ENCODE measurements around the gene GPR83.
"Not testable (repeated sequence)": the region's sequence is repeated elsewhere in the genome, so short reads cannot be mapped to it uniquely, and the experiment has no call there.

Gene GPR83

GRCh38 chr11:94400839-94401772 lies at the start of gene GPR83:
Gene GPR83, minus strand, starts transcription at chr11:94401419. Its CDS starts 172 bp downstream, at chr11:94401247.
- DNase-seq (ENCODE audit: low read depth in 2 of 2): no peak

GRCh38 chr11:94450048-94450447 lies 48.8 kb upstream of the GPR83 start:
- no peak for DNase-seq (ENCODE audit: low read depth in 2 of 2)

GRCh38 chr11:94449437-94449836 lies 48.2 kb upstream of the GPR83 start:
- no peak for DNase-seq (ENCODE audit: low read depth in 2 of 2)

- no peak for DNase-seq (ENCODE audit: low read depth in 2 of 2)
Observed at GRCh38 chr11:94449029-94449428, 47.8 kb upstream of the GPR83 start.

GRCh38 chr11:94447149-94447548 lies 45.9 kb upstream of the GPR83 start:
- no peak for DNase-seq (ENCODE audit: low read depth in 2 of 2)

- DNase-seq (ENCODE audit: low read depth in 2 of 2): no peak
Observed at GRCh38 chr11:94445641-94446040, 44.4 kb upstream of the GPR83 start.

GRCh38 chr11:94433049-94433448 lies 31.8 kb upstream of the GPR83 start:
- DNase-seq (ENCODE audit: low read depth in 2 of 2): no peak

- DNase-seq (ENCODE audit: low read depth in 2 of 2): no peak
Observed at GRCh38 chr11:94424662-94425061, 23.4 kb upstream of the GPR83 start.

GRCh38 chr11:94424011-94424410 lies 22.8 kb upstream of the GPR83 start:
- no peak for DNase-seq (ENCODE audit: low read depth in 2 of 2)

GRCh38 chr11:94423507-94423906 lies 22.3 kb upstream of the GPR83 start:
- no peak for DNase-seq (ENCODE audit: low read depth in 2 of 2)

- DNase-seq (ENCODE audit: low read depth in 2 of 2): no peak
Observed at GRCh38 chr11:94418123-94418765, 17.0 kb upstream of the GPR83 start.

- no peak for DNase-seq (ENCODE audit: low read depth in 2 of 2)
Observed at GRCh38 chr11:94417386-94417987, 16.3 kb upstream of the GPR83 start.

GRCh38 chr11:94405062-94405833 lies 4.0 kb upstream of the GPR83 start:
- DNase-seq (ENCODE audit: low read depth in 2 of 2): no peak

GRCh38 chr11:94402355-94402754 lies 1.1 kb upstream of the GPR83 start:
- no peak for DNase-seq (ENCODE audit: low read depth in 2 of 2)

- DNase-seq (ENCODE audit: low read depth in 2 of 2): no peak
Observed at GRCh38 chr11:94401773-94402265, 600 bp upstream of the GPR83 start.

GRCh38 chr11:94400457-94400838 lies 771 bp downstream of the GPR83 start:
- no peak for DNase-seq (ENCODE audit: low read depth in 2 of 2)

GRCh38 chr11:94400050-94400449 lies 1.2 kb downstream of the GPR83 start:
- DNase-seq (ENCODE audit: low read depth in 2 of 2): no peak

- DNase-seq (ENCODE audit: low read depth in 2 of 2): no peak
Observed at GRCh38 chr11:94398101-94398500, 3.1 kb downstream of the GPR83 start.

GRCh38 chr11:94396282-94396681 lies 4.9 kb downstream of the GPR83 start:
- DNase-seq (ENCODE audit: low read depth in 2 of 2): no peak

- DNase-seq (ENCODE audit: low read depth in 2 of 2): not testable (repeated sequence)
Observed at GRCh38 chr11:94391937-94392336, 9.3 kb downstream of the GPR83 start.

- no peak for DNase-seq (ENCODE audit: low read depth in 2 of 2)
Observed at GRCh38 chr11:94379613-94380012, 21.6 kb downstream of the GPR83 start.

GRCh38 chr11:94376841-94377240 lies 24.4 kb downstream of the GPR83 start:
- DNase-seq (ENCODE audit: low read depth in 2 of 2): no peak

Data from stimulated activated CD4-positive, alpha-beta T cell treated with anti-CD3 and anti-CD28 coated beads, Interleukin-12 subunit alpha, Interleukin-12 subunit beta, amount 100 ng/mL, for 24 hours (primary cell).